ENCODE measurements around the gene ADARB2. TPM values are rescaled to one million over a fixed set of nuclear protein-coding genes. Genes with fewer than 3 reads are reported as not detected.

ADARB2 gene
- total and polyA plus RNA-seq, 2 experiments from 2014 or later = 2.0 to 5.0 TPM

GRCh38 chr10:1157615-1157933 lies 579.8 kb downstream of the ADARB2 start:
- Mint-ChIP-seq H3K27me3 (ENCODE audit: insufficient read depth, low read depth, poor library complexity) (peaks cover 7% of the 10 kb centered on the region), H3K9me3 (no peaks in the 10 kb centered on the region), H3K4me1 (peaks cover 7% of the 10 kb centered on the region; the same call in 2 of the 3 replicates), H3K36me3 (ENCODE audit: low read depth) (no peaks in the 10 kb centered on the region), H3K27ac (no peak overlapping the region), H3K4me3 (no peak overlapping the region)
- Histone ChIP-seq H3K4me3 (no peak overlapping the region), H3K9me2 (ENCODE audit: insufficient read depth) (no peaks in the 10 kb centered on the region), H3K27ac (ENCODE audit: low read depth) (no peak overlapping the region), H4K20me1 (replicated peaks; ENCODE audit: insufficient read depth) (no peaks in the 10 kb centered on the region), H3K4me1 (ENCODE audit: insufficient read depth) (no peaks in the 10 kb centered on the region), H3K79me2 (replicated peaks; ENCODE audit: insufficient read depth) (no peaks in the 10 kb centered on the region), H3F3A (replicated peaks; ENCODE audit: low read depth) (no peaks in the 10 kb centered on the region), H3K27me3 (ENCODE audit: insufficient read depth) (no peaks in the 10 kb centered on the region), H3K36me3 (ENCODE audit: insufficient read depth) (no peaks in the 10 kb centered on the region), H3K4me2 (no peak overlapping the region), H2AFZ (no peak overlapping the region)
- no peak for TF ChIP-seq STAT1 (IDR thresholded peaks at IDR 0.05; ENCODE audit: unreplicated experiment)
- no peak for TF ChIP-seq CREB1 (CRISPR knock-in tag; IDR thresholded peaks at IDR 0.05; ENCODE audit: low read depth)
- TF ChIP-seq EZH2 (IDR thresholded peaks at IDR 0.05; ENCODE audit: low read depth, unreplicated experiment) = no peak
- no peak for TF ChIP-seq ETS1 (IDR thresholded peaks at IDR 0.05)
- no peak for TF ChIP-seq NANOG (IDR thresholded peaks at IDR 0.05; ENCODE audit: borderline replicate concordance)
- TF ChIP-seq JUNB (IDR thresholded peaks at IDR 0.05; ENCODE audit: unreplicated experiment) = no peak
- no peak for TF ChIP-seq ZNF114 (CRISPR knock-in tag; IDR thresholded peaks at IDR 0.05)
- TF ChIP-seq ZNF462 (CRISPR knock-in tag; IDR thresholded peaks at IDR 0.05) = no peak
- no peak for TF ChIP-seq REST (IDR thresholded peaks at IDR 0.05; ENCODE audit: unreplicated experiment)
- TF ChIP-seq POLR2AphosphoS5 (IDR thresholded peaks at IDR 0.05; ENCODE audit: low read depth) = no peak
- TF ChIP-seq ZNF331 (CRISPR knock-in tag; IDR thresholded peaks at IDR 0.05; ENCODE audit: low read depth) = no peak
- ATAC-seq = no peak
- no peak for DNase-seq (ENCODE audit: low spot score)
